HG03108 (cell line): ENCODE data around the gene ANKRD35.
"Not testable (repeated sequence)": the region's sequence is repeated elsewhere in the genome, so short reads cannot be mapped to it uniquely, and the experiment has no call there.

Experiments used
- ATAC-seq: cut with Tn5 transposase; IDR thresholded peaks from one replicate; pipeline ENCODE4 v1.9.1; 2021; ENCODE audit warnings: moderate library complexity; ENCODE audit not compliant: unreplicated experiment

Gene ANKRD35

DNA sequence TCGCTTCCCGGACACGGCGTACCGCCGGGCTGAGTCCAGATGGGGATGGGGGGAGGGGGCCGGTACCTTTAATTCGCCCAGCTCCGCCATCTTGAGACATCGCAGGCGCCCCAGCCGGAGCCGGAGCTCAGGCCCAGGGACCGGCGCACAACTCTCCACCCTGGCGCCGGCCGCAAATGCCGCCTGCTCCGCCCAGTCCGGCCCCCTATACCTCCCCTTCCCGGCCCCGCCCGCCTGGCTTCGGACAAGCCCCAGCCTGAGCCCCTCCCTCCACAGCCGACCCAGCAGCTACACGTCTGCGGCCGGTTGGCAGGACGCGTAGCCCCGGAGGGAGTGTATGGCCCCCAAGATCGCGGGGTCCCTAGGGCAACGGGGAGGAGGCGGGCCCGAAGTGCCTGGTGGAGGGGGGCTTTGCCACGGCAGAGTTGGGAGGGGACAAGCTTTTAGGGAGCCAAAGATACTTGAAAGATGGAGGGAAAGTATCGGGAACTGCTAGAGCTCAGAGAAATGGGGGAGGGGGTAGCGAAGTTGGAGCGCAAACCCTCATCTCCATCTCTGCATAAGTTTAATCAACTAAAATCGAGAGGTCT is 26.7 kb downstream of the ANKRD35 start, which contains the start of gene PIAS3:
Gene PIAS3, minus strand, starts transcription at position 181 of the 590 bp plus-strand sequence. Its CDS starts 91 bp downstream, at position 90.
- peak; percentile 85 for ATAC-seq

DNA sequence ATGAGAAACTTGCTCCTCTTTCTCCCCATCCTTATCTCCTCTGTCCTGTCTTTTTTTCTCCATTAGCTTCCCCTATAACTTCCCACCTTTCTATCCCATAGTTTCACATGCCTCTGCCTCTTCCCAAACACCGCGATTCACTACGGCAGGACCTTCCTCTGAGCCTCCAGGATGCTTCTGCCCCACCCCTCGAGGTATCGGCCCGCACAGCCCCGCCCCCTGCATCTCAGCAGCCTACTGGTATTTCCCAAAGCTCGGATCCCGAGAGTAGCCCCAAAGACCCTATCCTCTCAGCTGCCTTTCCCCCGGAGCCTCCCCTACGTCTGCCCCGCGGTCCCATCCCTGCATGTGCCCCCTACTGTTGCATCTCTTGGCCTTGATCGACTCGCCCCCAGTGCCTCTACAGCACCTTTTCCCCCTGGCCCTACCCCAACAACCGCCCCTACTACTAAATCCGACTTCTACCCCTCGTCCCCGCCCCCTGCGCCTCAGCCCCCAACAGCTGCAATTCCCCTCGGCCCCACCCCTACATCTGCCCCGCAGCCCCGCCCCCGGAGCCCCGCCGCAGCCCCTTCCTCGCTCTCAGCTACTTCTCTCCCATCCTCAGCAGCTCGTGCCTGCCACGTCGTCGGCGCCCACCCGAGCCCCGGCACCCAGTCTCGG is 27.3 kb downstream of the ANKRD35 start:
- ATAC-seq, result no peak

DNA sequence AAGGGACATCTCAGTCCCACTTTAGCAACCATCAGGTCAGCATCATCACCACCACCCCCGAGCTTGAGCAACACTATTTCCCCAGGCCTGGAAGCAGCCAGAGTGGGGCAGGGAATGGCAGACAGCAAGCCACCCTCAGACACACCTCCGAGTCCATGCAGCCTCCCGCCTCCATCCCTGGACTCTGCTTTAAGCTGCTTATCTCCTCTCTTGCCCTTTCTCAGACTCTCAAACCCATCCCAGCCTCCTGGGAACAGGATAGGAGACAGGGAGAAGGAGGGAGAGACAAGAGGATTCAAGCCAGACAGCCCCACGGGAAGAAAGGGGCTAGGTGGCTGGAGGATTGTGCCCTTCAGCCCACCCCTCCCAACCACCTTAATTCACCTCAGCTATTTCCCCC is 28.5 kb downstream of the ANKRD35 start:
- no peak for ATAC-seq

DNA sequence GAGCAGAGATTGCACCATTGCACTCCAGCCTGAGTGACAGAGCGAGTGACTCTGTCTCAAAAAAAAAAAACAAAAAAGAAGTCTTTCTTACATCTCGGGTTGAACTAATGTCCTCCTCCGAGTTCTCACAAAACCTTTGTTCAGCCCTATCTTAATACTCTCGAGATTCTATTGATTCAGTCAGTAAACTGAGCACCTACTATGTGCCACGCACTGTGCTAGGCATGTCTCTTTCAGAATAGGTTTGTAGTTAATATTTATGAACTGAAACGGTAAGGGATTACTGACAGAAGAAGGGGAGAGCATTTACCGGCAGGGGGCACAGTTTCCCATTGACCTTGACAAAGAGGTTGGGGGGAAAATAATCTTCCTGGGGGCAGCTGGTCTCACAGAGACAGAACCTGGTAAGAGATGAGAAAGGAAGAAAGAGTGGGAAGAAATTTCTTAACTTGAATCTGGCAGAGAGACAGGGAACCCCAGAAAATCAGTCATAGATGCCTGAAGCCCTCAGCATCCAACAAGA is 30.2 kb downstream of the ANKRD35 start:
- ATAC-seq, result no peak

DNA sequence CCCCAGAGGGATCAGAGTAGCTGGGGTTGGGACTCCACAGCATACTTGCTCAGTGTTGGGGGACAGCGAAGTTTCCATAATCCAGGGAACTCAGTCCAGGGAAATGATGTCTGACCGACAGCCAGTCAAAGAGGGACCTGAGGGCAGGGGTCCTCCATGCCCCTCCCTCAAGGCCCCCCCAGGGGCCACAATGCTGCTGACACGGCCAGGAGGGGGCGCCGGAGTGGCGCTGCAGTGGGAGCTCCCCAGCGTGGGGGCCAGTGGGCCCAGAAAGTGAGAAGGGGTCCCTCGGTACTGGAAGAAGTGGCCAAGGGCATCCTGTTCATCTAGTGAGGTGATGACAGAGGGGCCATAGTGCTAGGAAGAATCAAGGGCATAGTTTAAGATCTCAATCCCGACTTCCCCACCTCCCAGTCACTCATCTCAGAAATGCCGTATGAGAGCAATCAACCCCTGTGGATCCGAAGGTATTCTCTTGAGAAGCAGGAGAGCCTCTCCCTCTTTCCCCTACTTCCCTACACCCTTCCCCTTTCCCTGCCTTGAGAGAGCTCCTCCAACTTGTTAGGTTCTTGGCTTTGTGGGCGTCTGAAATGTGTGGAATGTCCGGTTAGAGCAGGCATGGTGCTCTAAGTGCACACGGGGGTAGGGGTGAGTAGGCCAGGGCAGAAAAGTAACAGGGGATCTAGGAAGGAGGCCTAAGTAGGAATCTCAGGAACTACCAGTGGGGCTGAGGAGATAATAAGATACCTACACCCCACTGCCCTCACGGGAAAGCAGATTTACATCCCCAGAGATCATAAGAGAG is 36.1 kb downstream of the ANKRD35 start:
- no peak for ATAC-seq

DNA sequence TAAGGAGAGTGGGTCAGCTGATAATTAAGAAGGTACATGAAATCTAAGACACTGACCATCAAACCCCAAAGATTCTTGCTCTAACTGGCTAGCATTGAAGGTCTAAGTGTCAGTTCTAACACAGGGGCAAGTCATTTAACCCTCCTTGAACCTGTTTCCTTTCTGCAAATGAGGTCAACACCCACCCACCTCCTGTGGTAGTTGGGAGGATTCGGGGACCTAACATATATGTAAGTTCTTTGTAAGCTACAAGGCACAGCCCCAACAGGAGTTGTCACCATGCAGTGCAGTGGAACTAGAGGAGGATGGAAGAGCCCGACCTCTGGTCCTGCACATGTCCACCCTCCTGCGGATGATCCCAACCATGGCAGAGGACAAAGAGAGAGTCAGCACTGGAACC is 37.8 kb downstream of the ANKRD35 start:
- ATAC-seq, result no peak

DNA sequence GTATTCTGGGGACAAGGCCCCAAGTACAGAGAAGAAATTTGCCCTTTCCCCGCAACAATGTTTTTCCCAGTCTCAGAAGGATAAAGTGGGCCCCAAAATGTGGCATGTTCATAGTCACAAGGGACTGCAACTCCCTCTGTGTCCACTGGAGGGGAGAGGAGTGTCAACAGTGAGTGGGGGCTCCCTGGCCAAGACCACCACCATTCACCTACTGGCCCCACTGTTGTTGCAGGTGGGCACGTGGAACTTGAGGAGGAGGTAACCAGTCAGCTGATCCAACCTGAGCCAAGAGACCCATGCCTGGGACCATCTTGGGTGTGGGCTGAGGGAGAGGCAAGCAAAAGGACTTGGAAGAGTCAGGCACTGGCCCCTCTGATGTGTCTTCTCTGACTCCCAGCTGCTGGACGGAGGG is 39.5 kb downstream of the ANKRD35 start:
- no peak for ATAC-seq

DNA sequence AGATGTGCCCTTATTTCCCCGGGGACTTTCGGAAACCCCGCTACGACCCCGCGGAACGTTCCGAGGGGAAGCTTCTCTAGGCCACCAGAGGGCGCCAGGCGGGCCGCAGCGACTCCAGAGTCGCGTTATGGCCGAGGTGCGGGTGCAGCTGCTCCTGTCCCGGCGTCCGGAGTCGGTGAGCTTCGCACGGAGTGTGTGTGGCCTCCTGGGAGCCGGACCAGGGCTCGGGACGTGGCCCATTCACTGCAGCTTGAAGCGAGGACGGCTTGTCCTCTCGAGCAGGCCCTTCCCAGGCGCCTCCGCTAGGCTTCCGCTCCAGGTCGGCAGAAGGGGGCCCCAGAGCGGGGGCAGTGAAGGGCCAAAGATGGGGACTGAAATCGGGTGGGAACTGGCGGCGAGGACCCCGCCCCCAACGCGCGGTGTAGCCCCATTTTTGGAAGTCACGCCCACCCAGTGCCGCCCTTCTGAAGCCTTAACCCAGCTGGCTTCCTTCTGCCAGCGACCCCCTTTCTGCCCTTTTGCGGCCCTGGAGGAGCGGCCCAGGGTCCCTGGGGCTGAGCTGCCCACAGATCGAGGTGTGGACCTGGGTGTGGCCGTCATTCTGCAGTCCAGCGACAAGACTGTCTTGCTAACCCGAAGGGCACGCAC is 40.0 kb downstream of the ANKRD35 start, which contains the start of gene NUDT17:
Gene NUDT17, plus strand, starts transcription at position 117 of the 648 bp plus-strand sequence. Its CDS starts 11 bp downstream, at position 128.
- ATAC-seq, result peak; percentile 51

DNA sequence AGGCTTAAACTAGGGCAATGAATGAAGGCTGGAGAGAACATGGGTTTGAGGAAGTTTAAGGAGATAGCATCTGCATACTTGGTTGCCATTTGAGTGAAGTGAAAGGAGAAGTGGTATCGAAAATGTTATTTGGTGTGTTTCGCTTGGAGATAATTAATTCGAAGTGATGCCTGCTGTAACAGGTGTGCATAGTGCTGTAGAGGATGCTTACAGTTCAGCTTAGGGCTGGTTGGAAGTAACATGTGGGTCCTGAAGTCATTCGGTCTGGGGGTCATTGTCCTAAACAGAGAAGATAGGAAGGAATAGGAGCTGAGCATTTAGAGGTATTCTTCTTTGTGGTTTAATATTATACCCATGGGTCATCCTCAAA is 40.5 kb downstream of the ANKRD35 start:
- peak; percentile 63 for ATAC-seq

DNA sequence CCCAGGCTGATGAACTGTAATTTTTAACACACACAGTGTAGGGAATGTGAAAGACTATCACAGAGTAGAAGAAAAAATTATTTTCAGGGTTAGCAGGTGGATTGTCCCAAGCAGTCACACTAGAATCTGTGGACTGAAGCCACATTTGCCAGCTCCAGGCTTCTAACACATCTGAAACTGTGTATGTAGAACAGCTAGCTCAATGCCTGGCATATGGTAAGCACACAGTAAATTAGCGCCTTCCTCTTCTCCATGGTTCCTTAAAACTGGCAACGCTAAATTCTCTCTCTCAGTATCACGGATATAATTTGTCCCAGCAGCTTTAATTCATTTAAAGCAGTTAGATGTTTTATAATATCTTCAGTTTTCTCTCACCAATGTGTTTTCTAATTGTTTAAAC is 42.6 kb downstream of the ANKRD35 start:
- no peak for ATAC-seq

DNA sequence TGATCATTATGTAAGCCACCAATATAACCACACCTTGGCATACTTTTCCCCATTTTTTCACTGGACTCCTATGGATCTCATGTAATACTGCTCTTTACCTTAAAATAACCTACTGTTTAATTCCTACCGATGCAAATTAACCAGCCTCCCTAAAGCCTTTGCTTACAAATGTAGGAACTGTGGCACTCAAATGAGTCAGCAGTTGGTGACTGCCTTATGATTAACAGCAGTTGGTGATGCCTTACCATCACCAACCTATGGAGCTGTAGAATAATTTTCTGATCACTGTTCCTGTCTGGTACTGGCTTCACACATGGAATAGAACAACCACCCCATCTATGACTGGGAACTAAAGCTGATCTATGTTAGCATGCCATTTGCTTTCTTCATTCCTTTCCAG is 48.0 kb downstream of the ANKRD35 start:
- ATAC-seq, result no peak

DNA sequence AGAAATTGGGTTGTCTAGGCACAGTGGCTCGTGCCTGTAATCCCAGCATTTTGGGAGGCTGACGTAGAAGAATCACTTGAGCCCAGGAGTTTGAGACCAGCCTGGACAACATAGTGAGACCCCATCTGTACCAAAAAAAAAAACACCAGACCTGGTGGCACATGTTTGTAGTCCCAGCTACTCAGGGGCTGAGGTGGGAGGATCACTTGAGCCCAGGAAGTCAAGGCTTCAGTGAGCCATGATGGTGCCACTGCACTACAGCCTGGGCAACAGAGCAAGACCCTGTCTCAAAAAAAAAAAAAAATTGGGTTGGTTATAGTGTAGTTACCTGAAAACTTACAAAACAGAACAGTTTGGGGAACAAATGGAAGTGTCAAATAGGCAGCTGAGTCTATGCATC is 54.9 kb downstream of the ANKRD35 start:
- ATAC-seq, result not testable (repeated sequence)

DNA sequence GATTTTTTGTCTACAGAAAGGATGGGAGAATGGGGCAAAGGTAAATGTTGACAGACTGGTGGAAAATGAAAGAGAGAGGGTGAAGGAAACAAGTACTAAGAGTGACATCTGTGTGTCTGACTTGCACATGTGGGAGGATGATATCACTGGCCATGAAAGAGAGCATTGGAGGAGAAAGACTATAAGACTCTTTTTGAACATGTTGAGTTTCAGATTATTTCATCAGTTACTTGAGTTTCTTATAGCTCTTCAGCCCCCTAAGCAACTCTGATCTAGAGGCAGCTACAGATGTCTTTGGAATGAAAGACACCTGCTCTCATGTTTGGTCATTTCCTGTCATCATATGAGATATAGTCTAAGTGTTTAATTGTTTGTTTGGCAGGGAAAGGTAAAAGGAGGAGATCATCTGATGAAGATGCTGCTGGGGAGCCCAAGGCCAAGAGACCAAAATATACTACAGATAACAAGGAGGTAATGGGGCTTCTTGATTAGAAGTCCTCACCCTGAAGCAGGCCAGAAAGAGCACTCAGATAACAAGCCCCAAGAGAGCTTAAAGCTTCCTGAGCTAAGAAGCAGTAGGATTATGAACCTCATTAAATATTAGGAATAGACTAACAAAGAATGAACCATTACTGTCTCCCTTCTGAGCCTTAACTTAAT is 57.2 kb downstream of the ANKRD35 start:
- ATAC-seq, result no peak

DNA sequence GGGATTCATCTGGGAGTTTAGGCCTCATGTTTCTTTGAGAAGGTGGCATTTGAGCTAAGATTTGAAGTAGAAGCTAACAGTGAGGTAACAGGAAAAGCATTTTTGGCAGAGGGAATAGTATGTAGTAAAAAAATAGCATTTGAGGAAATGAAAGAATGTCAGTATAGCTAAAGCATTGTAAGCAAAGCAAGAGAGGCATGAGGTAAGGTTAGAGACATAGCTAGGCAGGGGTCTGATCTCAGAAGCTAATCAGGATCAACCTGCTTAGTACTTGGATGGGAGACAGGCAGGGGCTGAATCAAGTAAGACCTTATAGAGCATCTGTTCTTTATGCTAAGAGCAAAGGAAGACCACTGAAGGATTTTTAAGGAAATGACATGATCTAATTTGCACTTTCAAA is 57.7 kb downstream of the ANKRD35 start:
- ATAC-seq, result no peak

DNA sequence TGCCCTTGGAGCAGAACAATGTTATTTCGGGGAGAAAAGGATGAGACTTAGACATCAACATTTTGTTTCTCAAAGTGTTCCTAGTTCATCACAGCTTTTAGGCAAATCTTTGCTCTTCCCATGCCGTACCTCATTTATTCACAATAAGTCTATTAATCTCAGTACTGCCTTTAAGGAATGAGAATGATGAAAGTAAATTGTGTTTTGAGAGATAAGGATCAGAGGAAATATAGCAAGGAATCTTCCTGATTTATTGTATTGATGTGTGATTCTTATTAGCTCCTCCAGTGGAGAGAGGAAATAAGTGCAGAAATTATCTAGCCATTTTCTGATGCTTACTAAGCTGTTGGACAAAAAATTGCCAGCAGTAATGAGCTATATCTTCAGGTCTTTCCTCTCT is 59.6 kb downstream of the ANKRD35 start:
- no peak for ATAC-seq

DNA sequence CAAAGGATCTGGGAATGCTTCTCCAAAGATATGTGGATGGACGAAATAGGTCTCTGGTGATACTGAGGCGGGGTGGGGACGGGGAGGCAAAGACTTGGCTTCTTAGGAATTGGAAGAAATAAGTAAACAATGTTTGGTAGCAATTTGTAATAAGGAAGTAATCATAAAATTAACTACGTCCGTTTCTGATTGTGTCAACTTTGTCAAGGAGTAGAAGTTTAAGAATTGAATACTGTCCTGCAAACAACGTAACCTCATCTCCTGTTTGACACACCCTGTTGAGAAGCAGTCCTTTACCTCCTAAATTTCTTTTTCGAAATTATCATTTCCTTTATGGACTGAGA is 61.2 kb downstream of the ANKRD35 start:
- ATAC-seq, result no peak

DNA sequence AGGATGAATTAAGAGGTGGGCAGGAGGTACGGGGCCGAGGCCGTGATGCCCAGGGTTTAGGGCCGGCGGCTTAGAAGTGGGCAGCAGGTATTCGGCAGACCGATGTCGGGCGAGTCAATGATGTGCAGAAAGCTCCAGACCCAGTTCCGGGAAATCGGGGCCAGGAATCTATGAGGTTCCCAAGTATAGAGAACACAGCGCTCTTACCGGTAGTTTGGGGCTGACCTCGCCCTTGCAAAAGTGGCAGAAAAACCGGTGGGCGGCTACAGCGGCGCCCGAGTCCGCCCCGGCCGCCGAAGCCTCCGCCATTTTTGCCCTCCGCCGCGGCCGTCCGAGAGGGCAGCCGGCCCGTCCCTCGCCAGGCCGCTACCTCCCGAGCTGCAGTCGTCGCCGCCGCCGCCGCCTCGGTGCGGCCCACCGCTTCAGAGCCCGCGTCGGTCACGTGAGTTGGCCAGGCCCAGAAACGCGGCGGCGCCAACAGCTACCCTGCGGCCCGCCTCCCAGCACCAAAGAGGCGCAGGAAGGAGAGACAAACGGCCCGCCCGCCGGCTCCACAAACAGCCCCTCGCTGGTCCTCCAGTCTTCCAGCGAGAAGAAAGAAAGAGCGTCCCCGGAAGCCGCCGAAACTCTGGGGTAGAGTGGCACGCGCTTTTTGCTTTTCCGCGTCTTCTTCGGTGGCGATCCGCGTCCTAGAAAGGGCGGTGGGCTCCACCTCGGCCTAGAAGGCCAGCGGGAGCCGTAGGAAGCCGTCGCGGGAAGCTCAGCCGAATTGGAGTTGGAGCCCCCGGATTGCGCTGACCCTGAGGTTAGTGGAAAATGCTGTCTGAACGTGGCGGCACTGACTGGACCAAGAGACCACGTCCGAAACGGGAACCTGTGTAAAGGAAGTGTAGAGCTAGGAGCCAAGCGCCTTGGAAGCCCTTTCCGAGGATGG is 61.8 kb downstream of the ANKRD35 start, which contains the start of the genes POLR3C and RNF115:
Gene POLR3C, plus strand, starts transcription at position 636 of the 934 bp plus-strand sequence. CDS start 1,577 bp downstream, outside the sequence.
Gene RNF115, minus strand, starts transcription at position 531 of the 934 bp plus-strand sequence. Its CDS starts 222 bp downstream, at position 309.
- peak; percentile 78 for ATAC-seq

DNA sequence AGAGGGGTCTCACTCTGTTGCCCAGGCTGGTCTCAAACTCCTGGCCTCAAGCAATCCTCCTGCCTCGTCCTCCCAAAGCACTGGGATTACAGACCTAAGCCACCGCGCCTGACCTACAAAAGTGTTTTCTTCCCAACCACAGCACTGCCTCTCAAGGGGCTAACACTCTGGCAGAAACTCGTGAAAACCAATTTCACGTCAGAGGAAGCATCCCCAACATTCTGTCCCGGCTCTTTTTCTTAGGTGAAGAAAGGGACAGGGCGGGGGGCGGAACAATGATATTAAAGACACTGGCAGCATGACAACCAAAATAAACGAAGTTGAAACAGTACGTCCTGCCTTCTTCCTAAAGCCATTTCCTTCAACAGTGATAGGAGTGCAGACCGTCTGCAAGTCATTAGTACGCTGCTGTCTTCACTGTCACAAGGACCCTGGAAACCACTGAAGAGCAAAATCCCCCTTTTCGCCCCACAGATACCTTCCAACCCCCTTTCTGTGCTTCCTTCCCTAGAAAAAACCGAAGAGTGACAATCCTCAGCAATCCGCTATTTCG is 62.8 kb downstream of the ANKRD35 start:
- ATAC-seq, result not testable (repeated sequence)

DNA sequence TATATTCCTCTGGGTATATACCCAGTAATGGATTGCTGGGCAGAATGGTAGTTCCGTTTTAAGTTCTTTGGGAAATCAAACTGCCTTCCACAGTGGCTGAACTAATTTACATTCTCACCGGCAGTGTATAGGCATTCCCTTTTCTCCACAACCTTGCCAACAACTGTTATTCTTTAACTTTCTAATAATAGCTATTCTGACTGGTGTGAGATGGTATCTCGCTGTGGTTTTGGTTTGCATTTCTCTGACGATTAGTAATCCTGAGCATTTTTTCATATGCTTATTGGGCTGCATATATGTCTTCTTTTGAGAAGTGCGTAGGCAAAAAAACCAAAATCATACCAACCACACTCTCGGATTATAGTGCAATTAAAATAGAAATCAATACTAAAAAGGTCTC is 67.6 kb downstream of the ANKRD35 start:
- not testable (repeated sequence) for ATAC-seq
